Prostate gland (tissue), 2 donors: ENCODE data around the gene MDGA2. TPM values are rescaled to one million over a fixed set of nuclear protein-coding genes. Genes with fewer than 3 reads are reported as not detected.

Source experiments
- DNase-seq: peaks from one replicate; pipeline ENCODE4 v3.0.0-alpha.2; 2019; ENCODE audit warnings: low spot score
- H3K27ac ChIP-seq, 2 donors: fragments of 200-600 bp; sonication (generic); 2 replicates each; pipeline ENCODE4 v1.5.1; 2017 to 2019
- H3K27me3 ChIP-seq: fragments of 200-600 bp; sonication (generic); replicated peaks from 2 replicates; pipeline ENCODE4 v1.5.1; 2019; ENCODE audit not compliant: insufficient read depth
- H3K36me3 ChIP-seq, 2 donors: fragments of 200-600 bp; sonication (generic); 1 replicate in 1 of 2; 2 replicates in 1 of 2; pipeline versions ENCODE4 v1.5.1 to v1.8.1; 2017 to 2019
- H3K4me1 ChIP-seq: fragments of 200-600 bp; sonication (generic); replicated peaks from 2 replicates; pipeline ENCODE4 v1.5.1; 2019
- H3K4me3 ChIP-seq, 2 donors: fragments of 200-600 bp; sonication (generic); 2 replicates each; pipeline ENCODE4 v1.5.1; 2017 to 2019
- H3K9me3 ChIP-seq: fragments of 200-600 bp; sonication (generic); 2 replicates; pipeline ENCODE4 v1.5.1; 2017
- CTCF ChIP-seq, 4 experiments: fragments of 200-600 bp in 2 of 4; fragments of 450-650 bp in 2 of 4; sonication (generic) in 2 of 4; IDR thresholded peaks; 1 replicate in 3 of 4; 2 replicates in 1 of 4; pipeline ENCODE4 v1.5.1; 2016 to 2019; ENCODE audit warnings: antibody characterized with exemption in 4 of 4, mild to moderate bottlenecking in 2 of 4, moderate library complexity in 2 of 4
- POLR2A ChIP-seq: fragments of 450-650 bp; IDR thresholded peaks from one replicate; pipeline ENCODE4 v1.6.1; 2016; ENCODE audit warnings: antibody characterized with exemption, mild to moderate bottlenecking
- POLR2AphosphoS5 ChIP-seq: sonication (generic); formaldehyde crosslinking; IDR thresholded peaks from one replicate; pipeline ENCODE4 v1.6.1; 2017; ENCODE audit warnings: antibody characterized with exemption
- WGBS: methylation state at CpG from one replicate; pipeline ENCODE4 v1.1.5; 2018; 5-methylcytosine and 5-hydroxymethylcytosine counted together
- intact Hi-C: fragments of 100-400 bp; cut with DNase I; formaldehyde crosslinking; loops from one replicate; pipeline ENCODE4 v1.14.2; 2022
- total RNA-seq, 2 donors: library from RNA; depleted of rRNA; stranded (reverse); fragments of >200 nt; gene quantifications; one replicate each; pipeline ENCODE4 v1.1.0, GENCODE V29; 2016

MDGA2 gene
- total RNA-seq, 2 donors from 2014 or later: 2.1 TPM; not detected in 1

- no peak overlapping the region for H3K27ac ChIP-seq
- TF ChIP-seq POLR2A (no peak), CTCF (IDR thresholded peaks at IDR 0.05) (no peak), POLR2AphosphoS5 (no peak)
- H3K9me3 ChIP-seq: no peaks in the 10 kb centered on the region
- H3K27me3 ChIP-seq: no peaks in the 10 kb centered on the region
- H3K4me1 ChIP-seq: no peaks in the 10 kb centered on the region
- 69% methylated on average over 2 of the region's 2 CpGs for whole genome bisulfite sequencing
- H3K4me3 ChIP-seq: no peak overlapping the region
- intact Hi-C loops: no loop called here
- no peaks in the 10 kb centered on the region for H3K36me3 ChIP-seq
- no peak for DNase-seq
These were observed 235.5 kb downstream of the MDGA2 start for GRCh38 chr14:47439953-47440352.

- Histone ChIP-seq H3K27me3 (no peaks in the 10 kb centered on the region), H3K4me3 (no peak overlapping the region), H3K27ac (no peak overlapping the region), H3K9me3 (no peaks in the 10 kb centered on the region), H3K36me3 (no peaks in the 10 kb centered on the region), H3K4me1 (no peaks in the 10 kb centered on the region)
- 43% methylated on average over 1 of the region's 1 CpG for WGBS
- DNase-seq: no peak
- intact Hi-C loops: no loop called here
- TF ChIP-seq POLR2AphosphoS5 (no peak), CTCF (IDR thresholded peaks at IDR 0.05) (no peak), POLR2A (no peak)
These were observed 236.7 kb downstream of the MDGA2 start for GRCh38 chr14:47438650-47439140.

GRCh38 chr14:47435331-47435965, 240.0 kb downstream of the MDGA2 start:
- no peak overlapping the region for H3K27ac ChIP-seq
- 83% methylated on average over 1 of the region's 1 CpG for WGBS
- intact Hi-C loops: no loop called here
- no peak for TF ChIP-seq POLR2AphosphoS5
- no peak for TF ChIP-seq CTCF (IDR thresholded peaks at IDR 0.05)
- TF ChIP-seq POLR2A: no peak
- no peak for DNase-seq
- H3K4me1 ChIP-seq: no peaks in the 10 kb centered on the region
- H3K4me3 ChIP-seq: no peak overlapping the region
- H3K9me3 ChIP-seq: no peaks in the 10 kb centered on the region
- H3K36me3 ChIP-seq: no peaks in the 10 kb centered on the region
- H3K27me3 ChIP-seq: no peaks in the 10 kb centered on the region

- 48% methylated on average over 2 of the region's 2 CpGs for WGBS
- Histone ChIP-seq H3K36me3 (no peaks in the 10 kb centered on the region), H3K27ac (no peak overlapping the region), H3K27me3 (no peaks in the 10 kb centered on the region), H3K4me1 (no peaks in the 10 kb centered on the region), H3K9me3 (no peaks in the 10 kb centered on the region), H3K4me3 (no peak overlapping the region)
- intact Hi-C loops: no loop called here
- TF ChIP-seq CTCF (IDR thresholded peaks at IDR 0.05) (no peak), POLR2A (no peak), POLR2AphosphoS5 (no peak)
- no peak for DNase-seq
These were observed 247.8 kb downstream of the MDGA2 start for GRCh38 chr14:47427629-47428028.

GRCh38 chr14:47425302-47425701, 250.1 kb downstream of the MDGA2 start:
- Histone ChIP-seq H3K4me3 (no peak overlapping the region), H3K9me3 (no peaks in the 10 kb centered on the region), H3K27ac (no peak overlapping the region), H3K4me1 (no peaks in the 10 kb centered on the region), H3K27me3 (no peaks in the 10 kb centered on the region), H3K36me3 (no peaks in the 10 kb centered on the region)
- TF ChIP-seq POLR2AphosphoS5: no peak
- TF ChIP-seq CTCF (IDR thresholded peaks at IDR 0.05): no peak
- no peak for TF ChIP-seq POLR2A
- 63% methylated on average over 4 of the region's 4 CpGs for WGBS
- intact Hi-C loops: no loop called here
- DNase-seq: no peak
